HepG2 (cell line): ENCODE measurements around the gene PALM. TPM values are rescaled to one million over a fixed set of nuclear protein-coding genes. Genes with fewer than 3 reads are reported as not detected.

Experiments
- BCLAF1 ChIP-seq: fragments of 450-650 bp; IDR thresholded peaks from 2 replicates; pipeline ENCODE4 v1.6.1; 2017; ENCODE audit warnings: mild to moderate bottlenecking
- EHMT2 ChIP-seq: fragments of 200-600 bp; sonication (generic); IDR thresholded peaks from 2 replicates; pipeline ENCODE4 v1.7.0; 2017; ENCODE audit warnings: antibody characterized with exemption, low read depth, low read length, borderline replicate concordance
- ELF4 ChIP-seq: sonication (generic); formaldehyde crosslinking; IDR thresholded peaks from 2 replicates; pipeline ENCODE4 v1.5.0; 2020; ENCODE audit warnings: missing genetic modification reagents, mild to moderate bottlenecking, moderate library complexity, borderline replicate concordance
- ERF ChIP-seq: IDR thresholded peaks from 2 replicates; pipeline ENCODE4 v1.6.1; 2018; ENCODE audit warnings: missing biosample characterization, missing genetic modification reagents
- FOXO4 ChIP-seq: sonication (generic); formaldehyde crosslinking; conservative IDR thresholded peaks from 2 replicates; pipeline ENCODE4 v1.8.1; 2023; ENCODE audit warnings: missing genetic modification reagents
- HNF1A ChIP-seq, 2 experiments: sonication (generic) in 1 of 2; formaldehyde crosslinking in 1 of 2; IDR thresholded peaks; 2 replicates each; pipeline versions ENCODE4 v1.4.0 to v1.6.1; 2016 to 2020; ENCODE audit warnings: borderline replicate concordance in 1 of 2, low read depth in 1 of 2, mild to moderate bottlenecking in 1 of 2, missing genetic modification reagents in 1 of 2
- HOXA5 ChIP-seq: sonication (generic); formaldehyde crosslinking; IDR thresholded peaks from 2 replicates; pipeline ENCODE4 v1.4.0; 2020; ENCODE audit warnings: missing genetic modification reagents
- KDM6A ChIP-seq: IDR thresholded peaks from 2 replicates; pipeline ENCODE4 v1.6.1; 2016; ENCODE audit warnings: low read depth
- MAFK ChIP-seq, 2 experiments: IDR thresholded peaks in 1 of 2; conservative IDR thresholded peaks in 1 of 2; 2 replicates each; pipeline ENCODE4 v1.6.1; 2011; ENCODE audit warnings: improper control_type of control experiment in 2 of 2, low read length in 2 of 2
- RFXAP ChIP-seq: sonication (generic); formaldehyde crosslinking; IDR thresholded peaks from 2 replicates; pipeline ENCODE4 v1.4.0; 2020; ENCODE audit warnings: missing genetic modification reagents, borderline replicate concordance
- SNAI1 ChIP-seq: sonication (generic); formaldehyde crosslinking; IDR thresholded peaks from 2 replicates; pipeline ENCODE4 v1.5.0; 2020; ENCODE audit warnings: mild to moderate bottlenecking, missing genetic modification reagents, borderline replicate concordance
- SNRNP70 ChIP-seq: fragments of 200-400 bp; formaldehyde crosslinking; IDR thresholded peaks from 2 replicates; pipeline ENCODE4 v1.6.1; 2017; ENCODE audit warnings: mild to moderate bottlenecking, low read depth, low read length, moderate library complexity
- TEAD2 ChIP-seq: sonication (generic); formaldehyde crosslinking; IDR thresholded peaks from 2 replicates; pipeline ENCODE4 v1.9.0; 2021; ENCODE audit warnings: missing genetic modification reagents
- TERF1 ChIP-seq: sonication (generic); formaldehyde crosslinking; IDR thresholded peaks from 2 replicates; pipeline ENCODE4 v1.8.0; 2022; ENCODE audit warnings: mild to moderate bottlenecking, missing genetic modification reagents, moderate library complexity
- TFDP1 ChIP-seq: IDR thresholded peaks from 2 replicates; pipeline ENCODE4 v1.6.1; 2016; ENCODE audit warnings: missing compliant biosample characterization, missing genetic modification reagents, borderline replicate concordance
- ZFP62 ChIP-seq: sonication (generic); formaldehyde crosslinking; IDR thresholded peaks from 2 replicates; pipeline ENCODE4 v1.4.0; 2020; ENCODE audit warnings: missing genetic modification reagents
- ZNF138 ChIP-seq: sonication (generic); formaldehyde crosslinking; IDR thresholded peaks from 2 replicates; pipeline ENCODE4 v1.5.0; 2020; ENCODE audit warnings: mild to moderate bottlenecking, low read depth, missing genetic modification reagents
- polyA plus RNA-seq, 8 experiments: library from polyadenylated mRNA; depleted of rRNA in 3 of 8; stranded (reverse) in 7 of 8; unstranded in 1 of 8; fragments of >200 nt; fragmentation: Illumina TruSeq in 4 of 8; extraction: Trizol in 4 of 8; gene quantifications; 2 replicates each; pipeline versions ENCODE4 v1.2.1 to v1.2.3, GENCODE V29; 2011 to 2016; ENCODE audit warnings: low read depth in 4 of 8, missing spikeins in 1 of 8, mixed read lengths in 1 of 8; ENCODE audit not compliant: insufficient read depth in 1 of 8
- total RNA-seq, 5 experiments: library from RNA; depleted of rRNA; stranded (reverse); fragments of >200 nt; fragmentation: Illumina TruSeq; extraction: Trizol; gene quantifications; 2 replicates each; pipeline ENCODE4 v1.2.3, GENCODE V29; 2016; ENCODE audit warnings: low read depth in 1 of 5

The PALM gene
- total and polyA plus RNA-seq, 2 of the 13 experiments (the other 11 are each of a cell fraction or from before 2014, with no cell fraction given) = 4.0 to 9.7 TPM

- no peak for TF ChIP-seq TERF1 (CRISPR knock-in tag)
- TF ChIP-seq KDM6A (CRISPR knock-in tag) = no peak
- 0 out of 2 replicates have a peak, but pooled peaks have one; percentile 29 for TF ChIP-seq SNAI1 (CRISPR knock-in tag)
- TF ChIP-seq TEAD2 = peak; percentile 53; the same call in 1 of the 2 replicates
- peak; percentile 90; the same call in 1 of the 2 replicates for TF ChIP-seq TFDP1
- no peak for TF ChIP-seq SNRNP70
- no peak for TF ChIP-seq ELF4
- 0 out of 2 replicates have a peak, but pooled peaks have one; percentile 65 for TF ChIP-seq RFXAP
- peak; percentile 97 for TF ChIP-seq ERF (CRISPR knock-in tag)
- peak; percentile 81 for TF ChIP-seq HOXA5 (CRISPR knock-in tag)
- no peak for TF ChIP-seq HNF1A (IDR thresholded peaks at IDR 0.05; ENCODE audit: low read depth)
- TF ChIP-seq HNF1A (CRISPR knock-in tag; IDR thresholded peaks at IDR 0.05; ENCODE audit: borderline replicate concordance) = peak; percentile 34; the same call in 1 of the 2 replicates
- no peak for TF ChIP-seq FOXO4 (CRISPR knock-in tag)
- TF ChIP-seq MAFK (conservative IDR thresholded peaks at IDR 0.05 in 1 of 2, IDR thresholded peaks at IDR 0.05 in 1 of 2; ENCODE audit: low read length in 2 of 2) = no peak
- TF ChIP-seq ZNF138 (CRISPR knock-in tag) = peak; percentile 67; the same call in 1 of the 2 replicates
- no peak for TF ChIP-seq ZFP62 (CRISPR knock-in tag)
- TF ChIP-seq EHMT2 = no peak
- TF ChIP-seq BCLAF1 = no peak
Observed at GRCh38 chr19:778910-779653, 70.3 kb downstream of the PALM start (continued).
